Colonic mucosa (tissue), 4 donors: Measurements from ENCODE around the gene PYGM. TPM values are rescaled to one million over a fixed set of nuclear protein-coding genes. Genes with fewer than 3 reads are reported as not detected.
A peak's percentile ranks its signal among the peaks of the same experiment; 100 is the strongest.

Experiments
- DNase-seq: peaks from one replicate; pipeline ENCODE4 v3.0.0-alpha.2; 2020
- H3K27ac ChIP-seq: fragments of 200-600 bp; one replicate; pipeline ENCODE4 v1.8.0; 2021
- H3K27me3 ChIP-seq: fragments of 200-600 bp; one replicate; pipeline ENCODE4 v1.8.0; 2021
- H3K36me3 ChIP-seq: fragments of 200-600 bp; one replicate; pipeline ENCODE4 v1.8.0; 2021
- H3K4me1 ChIP-seq: fragments of 200-600 bp; one replicate; pipeline ENCODE4 v1.8.0; 2021; ENCODE audit warnings: mild to moderate bottlenecking
- H3K4me3 ChIP-seq: fragments of 200-600 bp; one replicate; pipeline ENCODE4 v1.8.0; 2021
- H3K9ac ChIP-seq, 2 donors: one replicate each; pipeline ENCODE4 v1.7.0; 2013; ENCODE audit warnings: control low read depth in 2 of 2, low read depth in 2 of 2, low read length in 2 of 2
- H3K9me3 ChIP-seq: fragments of 200-600 bp; one replicate; pipeline ENCODE4 v1.8.0; 2021
- intact Hi-C: fragments of 100-400 bp; cut with DNase I; formaldehyde crosslinking; loops from one replicate; pipeline ENCODE4 v1.14.1; 2022
- total RNA-seq, 2 donors: library from RNA; stranded (reverse); fragmentation: NEBNext Ultra II Directional in 1 of 2; extraction: Animal tissue kit (Norgen Biotek cat#: 25700) in 1 of 2; gene quantifications; one replicate each; pipeline ENCODE4 v1.2.1, GENCODE V29; 2021
- TF ChIP-seq, protein P1 (sequence below): fragments of 200-600 bp; IDR thresholded peaks from one replicate; pipeline ENCODE4 v1.8.0; 2022; ENCODE audit warnings: antibody characterized with exemption, mild to moderate bottlenecking
- donor health status: healthy.
- donor health status: DM: no; HTN: no; CAD: no.
- donor health status: DM: no; HTN: no; CAD: no.

The PYGM gene
- total RNA-seq, 2 donors from 2014 or later, result 1.6 to 2.7 TPM

DNA sequence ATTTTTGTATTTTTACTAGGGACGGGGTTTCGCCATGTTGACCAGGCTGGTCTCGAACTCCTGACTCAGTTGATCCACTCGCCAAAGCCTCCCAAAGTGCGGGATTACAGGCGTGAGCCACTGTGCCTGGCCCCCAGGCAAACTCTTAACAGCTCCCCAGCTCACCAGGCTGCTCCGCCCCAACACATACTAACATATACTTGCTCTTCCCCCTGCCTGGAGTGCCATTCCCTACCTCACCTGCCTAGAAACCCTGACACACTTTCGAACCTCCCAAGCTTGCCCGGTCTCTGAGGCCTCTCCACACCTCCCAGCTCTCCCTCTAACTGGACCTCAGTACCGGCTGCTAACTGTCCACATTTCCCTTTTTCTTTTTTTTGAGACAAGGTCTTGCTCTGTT lies 34.8 kb upstream of the PYGM start:
- H3K27ac ChIP-seq, result no peak overlapping the region
- no peaks in the 10 kb centered on the region for H3K27me3 ChIP-seq
- intact Hi-C loops, result no loop called here
- no peaks in the 10 kb centered on the region for H3K36me3 ChIP-seq
- H3K9ac ChIP-seq, result no peak overlapping the region
- H3K4me3 ChIP-seq, result no peak overlapping the region
- H3K9me3 ChIP-seq, result no peaks in the 10 kb centered on the region
- TF ChIP-seq, protein P1, sequence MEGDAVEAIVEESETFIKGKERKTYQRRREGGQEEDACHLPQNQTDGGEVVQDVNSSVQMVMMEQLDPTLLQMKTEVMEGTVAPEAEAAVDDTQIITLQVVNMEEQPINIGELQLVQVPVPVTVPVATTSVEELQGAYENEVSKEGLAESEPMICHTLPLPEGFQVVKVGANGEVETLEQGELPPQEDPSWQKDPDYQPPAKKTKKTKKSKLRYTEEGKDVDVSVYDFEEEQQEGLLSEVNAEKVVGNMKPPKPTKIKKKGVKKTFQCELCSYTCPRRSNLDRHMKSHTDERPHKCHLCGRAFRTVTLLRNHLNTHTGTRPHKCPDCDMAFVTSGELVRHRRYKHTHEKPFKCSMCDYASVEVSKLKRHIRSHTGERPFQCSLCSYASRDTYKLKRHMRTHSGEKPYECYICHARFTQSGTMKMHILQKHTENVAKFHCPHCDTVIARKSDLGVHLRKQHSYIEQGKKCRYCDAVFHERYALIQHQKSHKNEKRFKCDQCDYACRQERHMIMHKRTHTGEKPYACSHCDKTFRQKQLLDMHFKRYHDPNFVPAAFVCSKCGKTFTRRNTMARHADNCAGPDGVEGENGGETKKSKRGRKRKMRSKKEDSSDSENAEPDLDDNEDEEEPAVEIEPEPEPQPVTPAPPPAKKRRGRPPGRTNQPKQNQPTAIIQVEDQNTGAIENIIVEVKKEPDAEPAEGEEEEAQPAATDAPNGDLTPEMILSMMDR, result no peak
- no peaks in the 10 kb centered on the region for H3K4me1 ChIP-seq
- DNase-seq, result no peak

DNA sequence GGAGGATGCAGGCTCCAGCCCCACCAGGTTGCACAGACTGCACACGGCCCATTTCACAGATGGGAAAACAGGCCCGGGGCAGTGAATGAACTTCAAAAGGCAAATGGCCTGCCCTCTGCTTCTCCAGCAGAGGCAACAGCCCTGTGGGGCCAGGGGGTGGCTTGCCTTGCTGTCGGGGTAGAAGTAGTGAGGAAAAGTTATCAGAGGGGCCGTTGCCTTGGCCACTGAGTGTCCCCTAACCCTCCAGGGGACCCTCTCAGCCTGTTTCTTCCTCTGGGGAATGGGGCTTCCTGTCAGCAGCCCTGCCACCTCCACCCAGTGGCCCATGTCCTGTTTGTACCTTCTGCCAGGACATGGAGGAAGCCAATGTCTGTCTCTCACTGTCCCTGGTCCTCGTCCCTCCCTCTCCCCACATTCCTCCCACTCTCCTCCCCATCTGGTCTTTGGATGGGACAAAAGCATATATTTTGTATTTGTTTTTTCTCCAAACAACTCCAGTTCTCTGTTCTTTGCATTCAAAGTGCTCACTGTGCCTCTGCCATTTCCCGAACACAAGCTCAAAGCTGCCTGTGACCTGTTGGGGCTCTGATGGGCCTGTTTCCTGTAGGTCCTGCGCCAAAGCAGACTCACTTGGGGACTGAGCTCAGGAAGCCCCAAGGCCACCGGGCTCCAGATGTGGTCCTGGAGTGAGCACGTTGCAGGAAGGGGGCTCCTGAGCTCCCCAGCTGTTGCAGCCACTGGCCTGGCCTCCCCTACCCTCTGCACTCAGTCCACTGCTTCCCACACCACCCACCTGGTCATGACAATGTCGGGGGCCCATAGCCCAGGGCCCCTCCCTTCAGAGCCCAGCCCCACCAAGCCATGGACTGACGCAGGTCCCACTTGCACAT lies 33.7 kb upstream of the PYGM start:
- intact Hi-C loops, result no loop called here
- Histone ChIP-seq H3K27ac (no peak overlapping the region), H3K27me3 (no peaks in the 10 kb centered on the region), H3K9ac (no peak overlapping the region), H3K36me3 (no peaks in the 10 kb centered on the region), H3K9me3 (no peaks in the 10 kb centered on the region), H3K4me3 (no peak overlapping the region), H3K4me1 (no peaks in the 10 kb centered on the region)
- TF ChIP-seq, protein P1, result no peak
- no peak for DNase-seq

DNA sequence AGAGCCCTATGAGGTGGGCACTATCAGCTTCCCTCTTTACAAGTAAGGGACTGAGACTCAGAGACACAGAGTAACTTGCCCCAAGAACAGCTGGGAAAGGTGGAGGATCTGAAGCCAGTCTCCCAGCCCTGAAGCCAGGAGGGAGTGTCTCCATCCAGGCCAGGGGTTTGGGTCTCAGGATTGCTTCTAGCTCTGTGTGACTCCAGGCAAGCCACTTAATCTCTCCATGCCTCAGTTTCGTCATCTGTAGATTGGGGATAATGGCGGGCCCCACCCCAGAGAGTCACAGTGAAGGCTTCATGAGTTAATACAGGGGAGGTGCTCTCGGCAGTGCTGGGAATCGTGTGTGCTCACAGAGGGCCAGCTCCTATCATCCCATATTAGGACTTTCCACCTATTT lies 32.7 kb upstream of the PYGM start:
- TF ChIP-seq, protein P1, result no peak
- intact Hi-C loops, result no loop called here
- no peak for DNase-seq

DNA sequence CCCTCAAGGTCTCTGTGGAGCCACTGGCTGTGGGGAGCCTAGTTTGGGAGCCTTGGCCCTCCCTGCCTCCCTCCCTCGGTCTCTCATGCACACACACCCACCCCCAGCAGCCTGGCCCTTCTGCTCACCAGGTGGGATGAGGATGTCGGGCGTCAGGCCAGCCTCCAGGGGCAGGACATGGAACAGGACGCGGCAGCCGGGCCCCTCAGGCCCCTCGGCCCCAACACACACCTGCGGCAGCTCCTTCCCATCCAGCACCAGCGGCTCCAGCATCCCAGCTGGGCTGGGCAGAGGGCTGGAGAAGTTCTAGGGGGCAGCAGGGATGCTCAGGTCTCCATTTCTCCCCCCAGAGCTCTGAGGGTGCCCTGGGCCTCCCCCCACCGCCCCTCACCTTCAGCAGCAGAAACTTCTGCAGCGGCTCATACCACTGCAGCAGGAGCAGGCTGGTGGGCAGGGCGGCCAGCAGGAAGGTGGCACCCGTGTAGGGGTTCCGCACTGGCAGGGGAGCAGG lies 32.1 kb upstream of the PYGM start:
- Histone ChIP-seq H3K9ac (no peak overlapping the region), H3K9me3 (no peaks in the 10 kb centered on the region), H3K27ac (no peak overlapping the region), H3K27me3 (no peaks in the 10 kb centered on the region), H3K4me3 (no peak overlapping the region), H3K36me3 (no peaks in the 10 kb centered on the region), H3K4me1 (no peaks in the 10 kb centered on the region)
- DNase-seq, result no peak
- intact Hi-C loops, result no loop called here
- TF ChIP-seq, protein P1, result no peak

More for the DNA sequence above, 32.7 kb upstream of the PYGM start:
- H3K27me3 ChIP-seq, result no peaks in the 10 kb centered on the region
- no peak overlapping the region for H3K9ac ChIP-seq
- no peaks in the 10 kb centered on the region for H3K36me3 ChIP-seq
- H3K9me3 ChIP-seq, result no peaks in the 10 kb centered on the region
- no peak overlapping the region for H3K27ac ChIP-seq
- H3K4me3 ChIP-seq, result no peak overlapping the region
- no peaks in the 10 kb centered on the region for H3K4me1 ChIP-seq

DNA sequence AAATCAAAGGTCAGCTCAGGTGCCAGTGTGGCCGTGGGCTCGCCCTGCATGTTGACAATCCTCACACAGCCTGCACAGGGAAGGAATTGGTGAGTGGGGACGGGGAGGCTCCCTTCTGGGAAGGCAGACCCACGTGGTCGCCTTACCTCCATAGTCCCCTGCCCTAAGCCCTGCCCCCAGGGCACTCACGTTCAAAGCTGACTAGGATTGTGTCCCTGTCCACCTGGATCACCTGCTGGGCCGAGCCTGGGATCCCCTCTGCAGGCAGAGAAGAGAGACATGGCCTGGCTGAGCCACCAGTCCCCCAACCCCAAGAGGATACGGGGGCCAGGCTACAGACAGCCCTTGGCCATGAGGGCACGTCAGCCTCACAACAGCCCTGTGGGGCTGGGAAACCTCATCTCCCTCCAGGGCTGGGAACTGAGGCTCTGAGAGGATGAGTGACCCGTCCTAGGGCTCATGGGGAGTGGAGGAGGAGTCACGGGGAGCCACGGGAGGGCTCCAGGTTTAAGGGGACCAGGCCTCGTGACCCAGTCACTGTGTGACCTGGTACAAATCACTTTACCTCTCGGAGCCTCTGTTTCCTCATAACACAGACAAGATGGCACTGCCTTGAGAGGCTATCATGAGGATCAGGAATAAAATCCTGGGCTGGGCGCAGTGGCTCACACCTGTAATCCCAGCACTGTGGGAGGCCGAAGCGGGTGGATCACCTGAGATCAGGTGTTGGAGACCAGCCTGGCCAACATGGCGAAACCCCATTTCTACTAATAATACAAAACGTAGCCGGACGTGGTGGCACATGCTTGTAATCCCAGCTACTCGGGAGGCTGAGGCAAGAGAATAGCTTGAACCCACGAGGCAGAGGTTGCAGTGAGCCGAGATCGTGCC lies 30.7 kb upstream of the PYGM start:
- no peaks in the 10 kb centered on the region for H3K4me1 ChIP-seq
- H3K27me3 ChIP-seq, result no peaks in the 10 kb centered on the region
- H3K36me3 ChIP-seq, result no peaks in the 10 kb centered on the region
- H3K27ac ChIP-seq, result no peak overlapping the region
- no peaks in the 10 kb centered on the region for H3K9me3 ChIP-seq
- TF ChIP-seq, protein P1, result no peak
- DNase-seq, result no peak
- intact Hi-C loops, result no loop called here
- H3K4me3 ChIP-seq, result no peak overlapping the region
- peak overlapping the region in 1 of 2 donors; percentile 3 for H3K9ac ChIP-seq
